Neural cell (in vitro differentiated cells): Measurements from ENCODE around the gene TYSND1. TPM values are rescaled to one million over a fixed set of nuclear protein-coding genes. Genes with fewer than 3 reads are reported as not detected.

Experiments used
- H2AFZ ChIP-seq: fragments of 200-600, 300-800 bp; sonication (generic), shearing (Covaris generic); 2 replicates; pipeline ENCODE4 v1.6.0; 2014; ENCODE audit warnings: low read depth, mild to moderate bottlenecking, antibody characterized with exemption, low read length, moderate library complexity
- H3F3A ChIP-seq: fragments of 200-600 bp; shearing (Covaris generic); 2 replicates; pipeline ENCODE4 v1.6.1; 2016; ENCODE audit warnings: mild to moderate bottlenecking, moderate library complexity, mixed read lengths, antibody characterized with exemption, low read length; ENCODE audit not compliant: insufficient read depth, poor library complexity, severe bottlenecking
- H3K27ac ChIP-seq: fragments of 200-600, 300-800 bp; sonication (generic), shearing (Covaris generic); 2 replicates; pipeline ENCODE4 v1.5.1; 2014; ENCODE audit warnings: mild to moderate bottlenecking, low read length, moderate library complexity
- H3K27me3 ChIP-seq: fragments of 300-800, 200-600 bp; sonication (generic), shearing (Covaris generic); 2 replicates; pipeline ENCODE4 v1.6.0; 2014; ENCODE audit warnings: mild to moderate bottlenecking, low read depth, low read length, moderate library complexity; ENCODE audit not compliant: insufficient read depth
- H3K36me3 ChIP-seq: fragments of 300-800, 200-600 bp; sonication (generic), shearing (Covaris generic); 2 replicates; pipeline ENCODE4 v1.5.1; 2014; ENCODE audit warnings: mild to moderate bottlenecking, antibody characterized with exemption, low read length, moderate library complexity; ENCODE audit not compliant: insufficient read depth
- H3K4me2 ChIP-seq: fragments of 300-800, 200-600 bp; sonication (generic), shearing (Covaris generic); 2 replicates; pipeline ENCODE4 v1.6.0; 2014; ENCODE audit warnings: mild to moderate bottlenecking, low read length
- H3K4me3 ChIP-seq: fragments of 300-800, 200-600 bp; sonication (generic), shearing (Covaris generic); 2 replicates; pipeline ENCODE4 v1.5.1; 2014; ENCODE audit warnings: mild to moderate bottlenecking, low read length, moderate library complexity
- H3K79me2 ChIP-seq: fragments of 200-600 bp; shearing (Covaris generic); replicated peaks from 2 replicates; pipeline ENCODE4 v1.6.0; 2014; ENCODE audit warnings: mild to moderate bottlenecking, low read length, moderate library complexity; ENCODE audit not compliant: insufficient read depth
- H3K9ac ChIP-seq: fragments of 300-800, 200-600 bp; sonication (generic), shearing (Covaris generic); 2 replicates; pipeline ENCODE4 v1.6.1; 2016; ENCODE audit warnings: mild to moderate bottlenecking, low read length, mixed read lengths
- H3K9me2 ChIP-seq: fragments of 200-600 bp; shearing (Covaris generic); 2 replicates; pipeline ENCODE4 v1.6.1; 2016; ENCODE audit warnings: mild to moderate bottlenecking, low read length, mixed read lengths; ENCODE audit not compliant: insufficient read depth
- H3K9me3 ChIP-seq: fragments of 200-600, 300-800 bp; sonication (generic), shearing (Covaris generic); 2 replicates; pipeline ENCODE4 v1.6.1; 2016; ENCODE audit warnings: mild to moderate bottlenecking, mixed run types, low read length, moderate library complexity, mixed read lengths
- H4K20me1 ChIP-seq: fragments of 200-600 bp; shearing (Covaris generic); 2 replicates; pipeline ENCODE4 v1.6.1; 2016; ENCODE audit warnings: mild to moderate bottlenecking, mixed run types; ENCODE audit not compliant: insufficient read depth
- EP300 ChIP-seq: fragments of 450-650 bp; conservative IDR thresholded peaks from 2 replicates; pipeline ENCODE4 v1.6.1; 2014; ENCODE audit warnings: antibody characterized with exemption, mild to moderate bottlenecking, moderate library complexity; ENCODE audit not compliant: poor library complexity, severe bottlenecking
- EZH2 ChIP-seq: fragments of 200-600, 300-800 bp; shearing (Covaris generic), sonication (generic); IDR thresholded peaks from 2 replicates; pipeline ENCODE4 v1.6.1; 2014; ENCODE audit warnings: antibody characterized with exemption, low read length, borderline replicate concordance, mild to moderate bottlenecking; ENCODE audit not compliant: insufficient read depth, poor library complexity, severe bottlenecking
- MXI1 ChIP-seq: fragments of 450-650 bp; conservative IDR thresholded peaks from 2 replicates; pipeline ENCODE4 v1.6.1; 2014; ENCODE audit warnings: antibody characterized with exemption, mild to moderate bottlenecking; ENCODE audit not compliant: poor library complexity, severe bottlenecking
- POLR2AphosphoS5 ChIP-seq: IDR thresholded peaks from 2 replicates; pipeline ENCODE4 v1.6.1; 2012
- RAD21 ChIP-seq: fragments of 450-650 bp; conservative IDR thresholded peaks from 2 replicates; pipeline ENCODE4 v1.6.1; 2014; ENCODE audit warnings: antibody characterized with exemption, mild to moderate bottlenecking, moderate library complexity
- SMC3 ChIP-seq: fragments of 450-650 bp; conservative IDR thresholded peaks from 2 replicates; pipeline ENCODE4 v1.6.1; 2014; ENCODE audit warnings: antibody characterized with exemption, mild to moderate bottlenecking, moderate library complexity; ENCODE audit not compliant: poor library complexity
- TAF1 ChIP-seq: IDR thresholded peaks from 2 replicates; pipeline ENCODE4 v1.6.1; 2012; ENCODE audit warnings: low read depth
- polyA plus RNA-seq: library from polyadenylated mRNA; depleted of rRNA; stranded (reverse); fragments of >200 nt; gene quantifications from 2 replicates; pipeline ENCODE4 v1.2.3, GENCODE V29; 2014
- TF ChIP-seq, protein P1 (sequence below): IDR thresholded peaks from 2 replicates; pipeline ENCODE4 v1.6.1; 2012; ENCODE audit warnings: borderline replicate concordance
- TF ChIP-seq, protein P2 (sequence below): fragments of 450-650 bp; IDR thresholded peaks from 2 replicates; pipeline ENCODE4 v1.5.1; 2014; ENCODE audit warnings: antibody characterized with exemption, mild to moderate bottlenecking, moderate library complexity; ENCODE audit not compliant: poor library complexity, severe bottlenecking

The TYSND1 gene
- polyA plus RNA-seq, 1 donor from 2014 or later, result 10.3 TPM

DNA sequence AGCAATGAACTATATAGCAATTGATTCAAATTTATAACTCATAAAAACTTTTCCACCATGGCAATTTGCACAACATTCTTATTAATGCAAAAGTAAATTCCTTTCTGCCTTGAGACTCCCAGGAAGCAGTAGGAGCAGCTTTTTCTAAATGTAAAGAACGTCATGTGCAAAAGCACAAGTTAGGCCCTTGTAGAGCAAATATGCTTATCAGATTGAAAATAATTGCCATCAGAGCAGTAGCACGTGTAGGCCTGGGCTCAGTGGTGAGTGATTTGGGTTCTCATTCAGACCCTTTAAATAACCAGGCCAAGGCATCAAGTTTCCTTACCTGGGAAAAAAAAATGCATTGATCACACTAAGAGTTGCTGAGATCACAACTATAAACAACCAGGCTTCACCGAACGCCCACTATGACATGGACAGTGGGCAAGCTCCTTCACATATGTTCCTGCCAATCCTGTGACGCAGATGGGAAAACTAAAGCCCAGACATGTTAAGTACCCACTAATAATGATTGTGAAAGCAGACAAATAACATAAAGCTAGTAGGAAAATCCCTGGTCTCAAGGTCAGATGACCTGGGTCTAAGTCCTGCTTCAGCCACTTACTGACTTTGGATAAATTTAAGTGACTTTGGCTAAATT, 45.9 kb upstream of the TYSND1 start:
- H4K20me1 ChIP-seq, result no peaks in the 10 kb centered on the region
- H3K9me3 ChIP-seq, result no peaks in the 10 kb centered on the region
- H3K9me2 ChIP-seq, result no peaks in the 10 kb centered on the region
- peaks cover 4% of the 10 kb centered on the region for H3K36me3 ChIP-seq
- no peak overlapping the region for H3K9ac ChIP-seq
- no peak overlapping the region for H3K4me3 ChIP-seq
- no peak for TF ChIP-seq POLR2AphosphoS5
- TF ChIP-seq, protein P1, sequence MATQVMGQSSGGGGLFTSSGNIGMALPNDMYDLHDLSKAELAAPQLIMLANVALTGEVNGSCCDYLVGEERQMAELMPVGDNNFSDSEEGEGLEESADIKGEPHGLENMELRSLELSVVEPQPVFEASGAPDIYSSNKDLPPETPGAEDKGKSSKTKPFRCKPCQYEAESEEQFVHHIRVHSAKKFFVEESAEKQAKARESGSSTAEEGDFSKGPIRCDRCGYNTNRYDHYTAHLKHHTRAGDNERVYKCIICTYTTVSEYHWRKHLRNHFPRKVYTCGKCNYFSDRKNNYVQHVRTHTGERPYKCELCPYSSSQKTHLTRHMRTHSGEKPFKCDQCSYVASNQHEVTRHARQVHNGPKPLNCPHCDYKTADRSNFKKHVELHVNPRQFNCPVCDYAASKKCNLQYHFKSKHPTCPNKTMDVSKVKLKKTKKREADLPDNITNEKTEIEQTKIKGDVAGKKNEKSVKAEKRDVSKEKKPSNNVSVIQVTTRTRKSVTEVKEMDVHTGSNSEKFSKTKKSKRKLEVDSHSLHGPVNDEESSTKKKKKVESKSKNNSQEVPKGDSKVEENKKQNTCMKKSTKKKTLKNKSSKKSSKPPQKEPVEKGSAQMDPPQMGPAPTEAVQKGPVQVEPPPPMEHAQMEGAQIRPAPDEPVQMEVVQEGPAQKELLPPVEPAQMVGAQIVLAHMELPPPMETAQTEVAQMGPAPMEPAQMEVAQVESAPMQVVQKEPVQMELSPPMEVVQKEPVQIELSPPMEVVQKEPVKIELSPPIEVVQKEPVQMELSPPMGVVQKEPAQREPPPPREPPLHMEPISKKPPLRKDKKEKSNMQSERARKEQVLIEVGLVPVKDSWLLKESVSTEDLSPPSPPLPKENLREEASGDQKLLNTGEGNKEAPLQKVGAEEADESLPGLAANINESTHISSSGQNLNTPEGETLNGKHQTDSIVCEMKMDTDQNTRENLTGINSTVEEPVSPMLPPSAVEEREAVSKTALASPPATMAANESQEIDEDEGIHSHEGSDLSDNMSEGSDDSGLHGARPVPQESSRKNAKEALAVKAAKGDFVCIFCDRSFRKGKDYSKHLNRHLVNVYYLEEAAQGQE, result no peak
- no peak for TF ChIP-seq RAD21
- no peak for TF ChIP-seq TAF1
- TF ChIP-seq EZH2, result no peak
- TF ChIP-seq EP300, result no peak
- TF ChIP-seq, protein P2, sequence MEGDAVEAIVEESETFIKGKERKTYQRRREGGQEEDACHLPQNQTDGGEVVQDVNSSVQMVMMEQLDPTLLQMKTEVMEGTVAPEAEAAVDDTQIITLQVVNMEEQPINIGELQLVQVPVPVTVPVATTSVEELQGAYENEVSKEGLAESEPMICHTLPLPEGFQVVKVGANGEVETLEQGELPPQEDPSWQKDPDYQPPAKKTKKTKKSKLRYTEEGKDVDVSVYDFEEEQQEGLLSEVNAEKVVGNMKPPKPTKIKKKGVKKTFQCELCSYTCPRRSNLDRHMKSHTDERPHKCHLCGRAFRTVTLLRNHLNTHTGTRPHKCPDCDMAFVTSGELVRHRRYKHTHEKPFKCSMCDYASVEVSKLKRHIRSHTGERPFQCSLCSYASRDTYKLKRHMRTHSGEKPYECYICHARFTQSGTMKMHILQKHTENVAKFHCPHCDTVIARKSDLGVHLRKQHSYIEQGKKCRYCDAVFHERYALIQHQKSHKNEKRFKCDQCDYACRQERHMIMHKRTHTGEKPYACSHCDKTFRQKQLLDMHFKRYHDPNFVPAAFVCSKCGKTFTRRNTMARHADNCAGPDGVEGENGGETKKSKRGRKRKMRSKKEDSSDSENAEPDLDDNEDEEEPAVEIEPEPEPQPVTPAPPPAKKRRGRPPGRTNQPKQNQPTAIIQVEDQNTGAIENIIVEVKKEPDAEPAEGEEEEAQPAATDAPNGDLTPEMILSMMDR, result no peak
- no peak for TF ChIP-seq MXI1
- no peak for TF ChIP-seq SMC3
- H3K27me3 ChIP-seq, result no peaks in the 10 kb centered on the region
- H3K79me2 ChIP-seq, result no peaks in the 10 kb centered on the region
- H3K27ac ChIP-seq, result no peak overlapping the region
- no peaks in the 10 kb centered on the region for H3F3A ChIP-seq
- H2AFZ ChIP-seq, result no peak overlapping the region
- no peak overlapping the region for H3K4me2 ChIP-seq

DNA sequence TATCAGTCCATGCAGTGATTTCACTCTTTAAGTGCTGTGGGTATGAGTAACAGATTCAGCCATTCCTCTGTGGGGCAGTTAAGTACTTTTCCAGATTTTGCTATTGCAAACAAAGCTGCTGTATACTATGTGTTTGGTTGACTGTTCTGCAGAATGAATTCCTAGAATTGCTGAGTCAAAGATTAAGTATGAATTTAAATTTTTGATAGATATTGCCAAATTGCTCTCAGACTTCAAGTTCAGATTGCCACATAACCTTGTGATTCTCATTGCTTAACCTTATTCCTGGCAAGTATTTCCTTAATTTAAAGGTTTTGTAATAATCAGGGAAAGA, 45.4 kb upstream of the TYSND1 start:
- no peaks in the 10 kb centered on the region for H3K79me2 ChIP-seq
- no peaks in the 10 kb centered on the region for H3K9me2 ChIP-seq
- no peak overlapping the region for H3K27ac ChIP-seq
- no peaks in the 10 kb centered on the region for H3K36me3 ChIP-seq
- H3K9me3 ChIP-seq, result no peaks in the 10 kb centered on the region
- H3K27me3 ChIP-seq, result no peaks in the 10 kb centered on the region
- no peak overlapping the region for H3K4me3 ChIP-seq
- no peaks in the 10 kb centered on the region for H4K20me1 ChIP-seq
- no peak overlapping the region for H3K4me2 ChIP-seq
- no peak overlapping the region for H3K9ac ChIP-seq
- H3F3A ChIP-seq, result no peaks in the 10 kb centered on the region
- TF ChIP-seq, protein P1, result no peak
- TF ChIP-seq EP300 (no peak), TAF1 (no peak), MXI1 (no peak), SMC3 (no peak), EZH2 (no peak), POLR2AphosphoS5 (no peak), RAD21 (no peak)
- TF ChIP-seq, protein P2, result no peak
- H2AFZ ChIP-seq, result no peak overlapping the region
